Muscle of leg (tissue), 11 donors: Measurements from ENCODE around the gene KIRREL3. TPM values are rescaled to one million over a fixed set of nuclear protein-coding genes. Genes with fewer than 3 reads are reported as not detected.
"Not testable (repeated sequence)": the region's sequence is repeated elsewhere in the genome, so short reads cannot be mapped to it uniquely, and the experiment has no call there.

Experiments used
- DNase-seq: peaks from one replicate; pipeline ENCODE4 v3.0.0; 2013
- H3K27ac ChIP-seq: one replicate; pipeline ENCODE4 v1.5.1; 2013; ENCODE audit warnings: mild to moderate bottlenecking, low read length, control low read depth
- H3K27me3 ChIP-seq: one replicate; pipeline ENCODE4 v1.6.1; 2013; ENCODE audit warnings: low read length; ENCODE audit not compliant: control insufficient read depth, insufficient read depth
- H3K36me3 ChIP-seq: one replicate; pipeline ENCODE4 v1.6.1; 2013; ENCODE audit warnings: low read length; ENCODE audit not compliant: control insufficient read depth, insufficient read depth
- H3K4me1 ChIP-seq: one replicate; pipeline ENCODE4 v1.6.1; 2013; ENCODE audit warnings: low read length; ENCODE audit not compliant: control insufficient read depth, insufficient read depth
- H3K4me3 ChIP-seq: one replicate; pipeline ENCODE4 v1.5.1; 2013; ENCODE audit warnings: low read length, control low read depth
- H3K9me3 ChIP-seq: replicated peaks from 2 replicates; pipeline ENCODE4 v1.6.1; 2013; ENCODE audit warnings: low read depth, low read length; ENCODE audit not compliant: control insufficient read depth
- WGBS: methylation state at CpG from one replicate; pipeline ENCODE4 v1.1.5; 2013; ENCODE audit warnings: missing lambda C conversion rate; ENCODE audit not compliant: insufficient coverage; 5-methylcytosine and 5-hydroxymethylcytosine counted together
- polyA plus RNA-seq, 8 donors: library from polyadenylated mRNA; unstranded; fragments of 120-200 nt; gene quantifications; one replicate each; pipeline versions ENCODE4 v1.2.1 to v1.2.3, GENCODE V29; 2013; ENCODE audit warnings: inconsistent platforms in 1 of 8, low replicate concordance in 1 of 8; ENCODE audit not compliant: insufficient read length in 8 of 8, insufficient read depth in 1 of 8
- total RNA-seq: library from RNA; stranded (reverse); fragments of 120-200 nt; gene quantifications from one replicate; pipeline ENCODE4 v1.2.4, GENCODE V29; 2013

Gene KIRREL3
- total and polyA plus RNA-seq, 9 donors, result 0.27 to 1.8 (median 0.93) TPM

DNA sequence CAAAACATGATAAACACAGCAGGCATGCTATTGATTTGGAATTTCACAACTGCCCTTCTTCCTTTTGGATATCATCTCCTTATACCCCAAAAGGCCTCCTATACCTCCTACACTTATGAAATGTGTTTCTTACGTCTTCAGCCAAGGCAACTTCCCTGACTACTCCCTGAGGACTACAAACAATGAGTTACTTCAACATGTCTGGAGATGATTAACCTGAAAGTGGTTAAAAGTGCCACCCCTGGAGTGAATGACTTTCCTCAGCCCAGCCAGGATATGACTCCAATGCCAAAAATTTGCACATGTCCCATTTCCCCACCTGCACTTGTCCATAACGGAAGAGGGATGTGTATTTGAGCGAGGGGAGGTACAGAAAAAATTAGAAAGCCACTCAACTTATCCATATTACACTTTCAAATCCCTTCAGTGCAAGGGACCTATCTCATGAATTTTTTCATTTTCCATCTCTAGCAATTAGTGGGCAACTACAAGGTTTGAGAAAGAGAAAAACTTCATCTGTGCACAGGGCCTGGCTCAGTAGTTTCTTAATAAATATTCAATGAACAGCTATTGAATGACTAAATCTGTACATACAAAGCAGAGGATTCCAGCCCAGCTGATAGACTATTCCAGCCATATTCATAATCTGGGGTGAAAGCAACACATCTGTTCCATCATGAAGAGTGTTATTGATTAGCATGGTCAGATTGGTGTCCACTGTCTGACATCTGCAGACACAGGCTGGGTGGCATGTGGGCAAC lies 36.8 kb downstream of the KIRREL3 start:
- no peak overlapping the region for H3K4me3 ChIP-seq
- no peak for DNase-seq
- H3K36me3 ChIP-seq, result no peaks in the 10 kb centered on the region
- H3K27me3 ChIP-seq, result peaks cover 18% of the 10 kb centered on the region
- no peaks in the 10 kb centered on the region for H3K4me1 ChIP-seq
- WGBS, result no CpG with 5 or more reads among the region's 3 CpGs
- no peaks in the 10 kb centered on the region for H3K9me3 ChIP-seq
- H3K27ac ChIP-seq, result no peak overlapping the region

DNA sequence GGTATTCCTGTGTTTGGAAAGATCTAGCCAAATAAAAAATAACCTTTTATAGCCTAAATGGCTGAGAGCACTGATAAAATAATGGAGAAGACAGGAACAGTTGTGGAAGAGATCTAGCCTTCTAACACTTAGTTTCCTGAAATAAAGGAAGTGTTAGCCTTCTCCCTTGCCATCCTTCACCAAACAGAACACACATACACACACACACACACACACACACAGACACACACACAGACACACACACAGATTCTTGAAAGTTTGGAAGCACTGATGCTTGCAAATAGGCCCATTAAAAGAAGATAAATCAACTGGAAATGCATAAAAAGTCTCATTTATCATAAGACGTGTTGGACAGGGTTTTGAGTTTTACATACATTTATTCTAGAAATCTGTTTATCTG lies 37.5 kb downstream of the KIRREL3 start:
- no peak overlapping the region for H3K4me3 ChIP-seq
- H3K27me3 ChIP-seq, result peaks cover 13% of the 10 kb centered on the region
- WGBS, result no CpG with 5 or more reads among the region's 1 CpG
- no peaks in the 10 kb centered on the region for H3K36me3 ChIP-seq
- H3K4me1 ChIP-seq, result no peaks in the 10 kb centered on the region
- H3K27ac ChIP-seq, result no peak overlapping the region
- DNase-seq, result no peak
- H3K9me3 ChIP-seq, result no peaks in the 10 kb centered on the region

DNA sequence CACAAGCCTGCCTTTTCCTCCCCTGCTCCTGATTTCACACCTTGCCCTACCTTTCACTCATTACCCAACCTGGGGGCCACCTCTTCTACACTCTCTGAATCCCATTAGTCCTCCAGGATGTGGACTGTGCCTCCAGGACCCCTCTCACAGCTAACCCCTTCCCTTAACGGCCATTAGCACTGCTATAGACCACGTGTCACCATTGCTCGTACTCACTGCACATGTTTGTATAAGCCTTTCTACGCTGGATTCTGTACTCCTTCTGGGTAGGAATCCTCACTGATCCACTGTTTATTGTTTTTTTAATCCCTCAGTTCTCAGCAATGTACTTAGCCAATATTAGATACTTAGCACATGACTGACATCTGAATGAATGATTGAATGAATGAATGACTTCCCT lies 40.9 kb downstream of the KIRREL3 start:
- Histone ChIP-seq H3K4me3 (no peak overlapping the region), H3K27ac (no peak overlapping the region), H3K36me3 (no peaks in the 10 kb centered on the region), H3K9me3 (no peaks in the 10 kb centered on the region), H3K4me1 (no peaks in the 10 kb centered on the region), H3K27me3 (no peaks in the 10 kb centered on the region)
- WGBS, result 83% methylated on average over 2 of the region's 4 CpGs
- DNase-seq, result no peak

DNA sequence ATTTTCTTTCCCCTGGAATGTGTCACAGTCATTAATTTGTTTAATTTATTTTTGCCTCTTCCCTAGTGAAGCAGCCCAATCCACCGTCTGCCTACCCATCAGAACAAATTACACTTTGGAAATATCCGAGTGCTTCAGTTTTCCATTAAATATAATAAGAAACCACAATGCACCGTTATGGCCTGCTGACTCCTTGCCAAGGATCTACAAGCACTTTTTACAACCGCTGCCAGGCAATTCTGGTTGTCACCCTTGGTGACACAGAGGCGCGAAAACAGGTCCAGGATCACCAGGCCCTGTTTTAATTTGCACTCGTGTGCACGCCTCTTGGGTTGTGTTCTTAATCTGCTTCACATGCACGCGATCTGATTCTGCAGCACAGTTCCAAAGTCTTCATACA lies 43.9 kb downstream of the KIRREL3 start:
- no peak overlapping the region for H3K4me3 ChIP-seq
- WGBS, result 75% methylated on average over 10 of the region's 10 CpGs
- no peak overlapping the region for H3K27ac ChIP-seq
- H3K4me1 ChIP-seq, result no peaks in the 10 kb centered on the region
- no peaks in the 10 kb centered on the region for H3K27me3 ChIP-seq
- H3K9me3 ChIP-seq, result no peaks in the 10 kb centered on the region
- H3K36me3 ChIP-seq, result no peaks in the 10 kb centered on the region
- no peak for DNase-seq

DNA sequence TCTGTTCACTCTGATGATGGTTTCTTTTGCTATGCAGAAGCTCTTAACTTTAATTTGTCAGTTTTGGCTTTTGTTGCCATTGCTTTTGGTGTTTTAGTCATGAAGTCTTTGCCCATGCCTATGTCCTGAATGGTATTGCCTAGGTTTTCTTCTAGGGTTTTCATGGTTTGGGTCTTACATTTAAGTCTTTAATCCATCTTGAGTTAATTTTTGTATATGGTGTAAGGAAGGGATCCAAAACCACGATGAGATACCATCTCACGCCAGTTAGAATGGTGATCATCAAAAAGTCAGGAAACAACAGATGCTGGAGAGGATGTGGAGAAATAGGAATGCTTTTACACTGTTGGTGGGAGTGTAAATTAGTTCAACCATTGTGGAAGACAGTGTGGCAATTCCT lies 48.0 kb downstream of the KIRREL3 start:
- H3K27ac ChIP-seq, H3K4me1 ChIP-seq, H3K36me3 ChIP-seq, H3K4me3 ChIP-seq, H3K9me3 ChIP-seq, DNase-seq, H3K27me3 ChIP-seq: not testable (repeated sequence)
- WGBS, result no CpG with 5 or more reads among the region's 2 CpGs

DNA sequence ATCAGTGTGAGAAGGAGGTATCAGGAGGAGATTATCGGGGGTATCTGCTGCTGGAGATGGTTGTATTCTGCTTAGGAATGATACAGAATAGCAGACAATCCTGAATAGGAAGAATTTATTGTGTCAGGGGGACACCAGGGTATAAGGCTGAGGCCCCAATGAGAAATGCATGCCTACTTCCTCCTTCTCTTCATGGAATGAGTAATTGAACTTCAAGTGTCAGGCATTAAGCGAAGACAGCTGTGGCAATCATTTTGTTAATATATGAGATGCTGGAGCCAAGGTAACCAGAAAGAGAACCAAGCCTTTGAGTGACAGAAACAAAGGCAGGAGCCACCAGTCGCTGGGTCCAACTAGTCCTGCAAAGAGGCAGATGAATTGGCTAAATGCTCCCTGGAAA lies 49.1 kb downstream of the KIRREL3 start:
- 88% methylated on average over 1 of the region's 3 CpGs for WGBS
- Histone ChIP-seq H3K9me3 (no peaks in the 10 kb centered on the region), H3K4me3 (no peak overlapping the region), H3K36me3 (no peaks in the 10 kb centered on the region), H3K27me3 (no peaks in the 10 kb centered on the region), H3K27ac (no peak overlapping the region), H3K4me1 (no peaks in the 10 kb centered on the region)
- DNase-seq, result no peak

DNA sequence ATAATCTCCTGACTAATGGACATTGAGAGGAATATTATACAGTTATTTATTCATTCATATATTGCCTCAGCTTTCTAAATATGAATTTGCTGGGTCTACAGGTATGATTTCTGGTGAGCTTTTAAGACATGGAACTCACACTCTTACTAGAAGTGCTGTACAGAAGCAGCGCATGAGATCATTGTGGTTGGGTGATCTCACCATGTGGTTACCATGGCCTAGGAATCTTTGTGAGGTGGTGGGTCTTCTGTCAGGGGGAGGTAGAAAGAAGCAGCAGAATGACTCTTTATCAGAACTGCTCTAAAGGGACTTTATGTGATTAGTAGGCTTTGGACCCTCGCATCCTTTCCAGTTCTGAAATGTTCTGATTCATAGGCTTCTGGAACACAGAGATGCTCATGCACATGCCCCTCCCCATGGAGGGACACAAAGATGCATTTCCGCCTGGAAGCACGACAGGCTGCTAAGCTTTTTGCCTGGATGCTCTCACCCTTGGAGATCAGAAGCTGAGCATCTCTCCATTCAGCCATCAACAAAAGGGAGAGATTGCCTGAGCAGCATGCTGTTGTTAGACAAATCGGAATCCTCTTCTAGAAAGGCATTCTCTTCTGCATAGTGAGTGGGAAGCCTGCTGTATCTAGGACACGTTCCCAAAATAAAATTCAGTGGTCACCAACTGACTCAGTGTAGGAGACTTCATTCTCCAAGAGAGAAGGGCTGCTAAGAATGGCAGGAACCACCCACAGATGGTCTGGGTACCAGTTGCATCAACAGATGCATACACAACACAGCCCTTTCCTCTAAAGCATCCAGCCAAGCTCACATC lies 51.3 kb downstream of the KIRREL3 start:
- no peak overlapping the region for H3K4me3 ChIP-seq
- no peak for DNase-seq
- H3K4me1 ChIP-seq, result no peaks in the 10 kb centered on the region
- no peak overlapping the region for H3K27ac ChIP-seq
- no peaks in the 10 kb centered on the region for H3K9me3 ChIP-seq
- H3K36me3 ChIP-seq, result no peaks in the 10 kb centered on the region
- WGBS, result 84% methylated on average over 3 of the region's 6 CpGs
- H3K27me3 ChIP-seq, result no peaks in the 10 kb centered on the region

DNA sequence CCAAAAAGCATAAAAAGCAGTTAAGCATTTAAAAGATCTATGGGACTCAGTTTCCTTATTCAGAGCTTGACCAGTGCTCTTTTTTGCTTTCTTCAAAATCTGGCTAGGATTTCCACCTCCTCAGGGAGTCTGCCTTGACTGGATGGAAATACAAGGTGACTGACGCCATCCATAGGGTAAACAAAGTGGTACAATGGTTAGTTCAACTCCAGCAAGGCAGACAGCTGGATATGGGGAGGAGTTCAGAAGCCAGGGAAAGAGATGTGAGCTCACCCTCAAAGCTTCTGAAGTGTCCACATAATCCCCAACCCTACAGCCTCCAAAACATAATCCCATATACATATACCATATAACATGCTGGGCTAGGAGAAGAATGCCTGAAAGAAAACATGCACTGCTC lies 52.0 kb downstream of the KIRREL3 start:
- 14% methylated on average over 1 of the region's 1 CpG for WGBS
- Histone ChIP-seq H3K4me1 (no peaks in the 10 kb centered on the region), H3K9me3 (no peaks in the 10 kb centered on the region), H3K36me3 (no peaks in the 10 kb centered on the region), H3K27me3 (no peaks in the 10 kb centered on the region), H3K27ac (no peak overlapping the region), H3K4me3 (no peak overlapping the region)
- no peak for DNase-seq

DNA sequence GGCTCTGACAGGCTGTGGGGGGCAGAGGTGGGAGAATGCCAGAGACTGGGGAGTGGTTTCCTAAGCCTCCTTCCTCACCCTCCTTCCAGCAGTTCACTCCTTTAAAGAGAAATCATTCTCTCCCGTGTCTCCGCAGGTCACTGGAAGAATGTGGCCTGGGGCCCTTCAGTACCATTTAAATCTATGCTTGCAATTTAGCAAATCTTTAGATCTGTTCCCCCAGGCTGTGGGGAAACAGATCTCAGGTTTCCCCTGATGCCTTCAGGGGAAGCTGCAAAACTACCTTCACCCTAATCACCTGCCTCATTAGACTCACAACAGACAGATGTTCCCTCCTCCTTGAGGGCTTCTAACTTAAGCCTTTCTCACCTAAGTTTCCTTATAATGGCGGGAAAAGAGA lies 55.3 kb downstream of the KIRREL3 start:
- Histone ChIP-seq H3K27ac (no peak overlapping the region), H3K4me3 (no peak overlapping the region), H3K9me3 (no peaks in the 10 kb centered on the region), H3K27me3 (no peaks in the 10 kb centered on the region), H3K36me3 (no peaks in the 10 kb centered on the region), H3K4me1 (no peaks in the 10 kb centered on the region)
- WGBS, result 56% methylated on average over 2 of the region's 3 CpGs
- no peak for DNase-seq

DNA sequence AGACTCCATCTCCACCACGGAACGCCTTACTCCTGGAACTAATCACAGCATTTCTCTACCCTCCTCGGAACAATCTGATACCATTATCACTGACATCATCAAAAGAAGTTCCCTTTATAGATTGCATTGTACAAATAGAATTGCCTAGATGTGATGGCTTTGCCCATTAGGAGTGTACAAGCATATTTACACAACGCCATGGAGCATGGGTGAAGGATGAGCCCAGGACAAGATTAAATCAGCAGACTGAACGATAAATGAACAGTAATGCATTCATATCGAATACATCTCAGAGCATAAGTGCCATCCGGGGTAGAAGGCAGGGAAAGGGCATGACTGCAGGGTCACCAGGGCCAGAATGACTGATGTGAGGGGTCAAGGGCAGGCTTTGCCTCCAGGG lies 57.3 kb downstream of the KIRREL3 start:
- Histone ChIP-seq H3K4me3 (no peak overlapping the region), H3K4me1 (no peaks in the 10 kb centered on the region), H3K27ac (no peak overlapping the region), H3K27me3 (no peaks in the 10 kb centered on the region), H3K36me3 (no peaks in the 10 kb centered on the region), H3K9me3 (no peaks in the 10 kb centered on the region)
- 95% methylated on average over 3 of the region's 7 CpGs for WGBS
- no peak for DNase-seq
